DND-41 (cell line): ENCODE data around the gene CFAP100.

Experiments
- EZH2 ChIP-seq: IDR thresholded peaks from 3 replicates; pipeline ENCODE4 v1.6.1; 2012; ENCODE audit warnings: borderline replicate concordance, low read depth, mild to moderate bottlenecking, moderate library complexity, low read length, inconsistent platforms; ENCODE audit not compliant: severe bottlenecking
- TF ChIP-seq, protein P1 (sequence below): IDR thresholded peaks from 2 replicates; pipeline ENCODE4 v1.5.1; 2012; ENCODE audit warnings: borderline replicate concordance, low read length, moderate library complexity, mild to moderate bottlenecking; ENCODE audit not compliant: poor library complexity, severe bottlenecking; ENCODE audit errors: extremely low read depth

DNA sequence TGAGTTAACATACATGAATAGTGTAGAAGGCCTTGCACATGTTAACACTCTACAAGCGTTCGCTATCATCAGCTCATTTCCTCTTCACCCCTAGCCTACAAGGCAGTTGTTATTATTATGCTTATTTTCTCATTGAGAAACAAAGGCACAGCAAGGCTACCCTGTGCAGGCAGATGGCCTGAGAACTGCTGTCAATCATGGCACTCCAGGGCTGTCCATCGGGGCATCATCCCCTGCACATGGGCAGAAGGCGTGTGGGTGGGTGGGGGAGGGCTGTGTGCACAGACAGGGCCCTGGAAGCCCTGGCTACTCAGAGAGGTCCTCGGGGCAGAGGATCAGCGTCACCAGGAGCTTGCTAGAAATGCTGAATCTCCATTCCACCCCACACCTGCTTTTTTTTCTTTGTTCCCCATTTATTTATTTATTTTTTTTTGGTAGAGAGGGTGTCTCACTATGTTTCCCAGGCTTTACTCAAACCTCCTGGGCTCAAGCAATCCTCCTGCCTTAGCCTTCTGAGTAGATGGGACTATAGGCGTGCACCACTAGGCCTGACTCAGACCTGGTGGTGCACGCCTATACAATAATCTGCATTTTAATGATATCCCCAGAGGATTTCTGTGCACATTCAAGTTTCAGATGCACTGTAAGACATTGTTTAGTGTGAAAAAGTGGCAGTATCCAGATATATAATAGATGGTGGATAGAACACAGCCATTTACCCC lies 90.6 kb downstream of the CFAP100 start:
- TF ChIP-seq, protein P1, sequence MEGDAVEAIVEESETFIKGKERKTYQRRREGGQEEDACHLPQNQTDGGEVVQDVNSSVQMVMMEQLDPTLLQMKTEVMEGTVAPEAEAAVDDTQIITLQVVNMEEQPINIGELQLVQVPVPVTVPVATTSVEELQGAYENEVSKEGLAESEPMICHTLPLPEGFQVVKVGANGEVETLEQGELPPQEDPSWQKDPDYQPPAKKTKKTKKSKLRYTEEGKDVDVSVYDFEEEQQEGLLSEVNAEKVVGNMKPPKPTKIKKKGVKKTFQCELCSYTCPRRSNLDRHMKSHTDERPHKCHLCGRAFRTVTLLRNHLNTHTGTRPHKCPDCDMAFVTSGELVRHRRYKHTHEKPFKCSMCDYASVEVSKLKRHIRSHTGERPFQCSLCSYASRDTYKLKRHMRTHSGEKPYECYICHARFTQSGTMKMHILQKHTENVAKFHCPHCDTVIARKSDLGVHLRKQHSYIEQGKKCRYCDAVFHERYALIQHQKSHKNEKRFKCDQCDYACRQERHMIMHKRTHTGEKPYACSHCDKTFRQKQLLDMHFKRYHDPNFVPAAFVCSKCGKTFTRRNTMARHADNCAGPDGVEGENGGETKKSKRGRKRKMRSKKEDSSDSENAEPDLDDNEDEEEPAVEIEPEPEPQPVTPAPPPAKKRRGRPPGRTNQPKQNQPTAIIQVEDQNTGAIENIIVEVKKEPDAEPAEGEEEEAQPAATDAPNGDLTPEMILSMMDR = no peak
- no peak for TF ChIP-seq EZH2
